ENCODE measurements around the gene HOXB4. TPM values are rescaled to one million over a fixed set of nuclear protein-coding genes. Genes with fewer than 3 reads are reported as not detected.

The HOXB4 gene
- total and polyA plus RNA-seq, 2 of the 4 experiments (the other 2 are of a cell fraction), result 2.0 to 8.5 TPM

DNA sequence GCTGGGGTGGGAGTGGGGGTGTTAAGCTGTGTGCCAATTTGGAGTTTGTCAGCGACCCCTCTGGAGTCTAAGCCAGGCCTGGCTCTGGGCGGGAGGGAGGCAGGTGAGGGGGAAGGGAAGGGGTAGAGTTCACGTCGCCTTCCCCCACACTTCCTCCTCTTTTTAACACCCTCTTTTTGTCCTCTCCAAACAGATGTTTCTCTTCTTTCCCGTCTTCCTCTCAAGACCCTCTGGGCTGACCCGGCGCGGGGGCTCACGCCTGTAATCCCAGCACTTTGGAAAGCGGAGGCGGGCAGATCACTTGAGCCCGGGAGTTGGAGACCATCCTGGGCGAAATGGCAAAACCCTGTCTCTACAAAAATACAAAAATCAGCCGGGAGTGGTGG, 50.6 kb downstream of the HOXB4 start:
- Histone ChIP-seq H3K27me3 (ENCODE audit: control insufficient read depth, insufficient read depth, low read length) (peaks cover 17% of the 10 kb centered on the region), H3K36me3 (ENCODE audit: control insufficient read depth, insufficient read depth, low read length) (no peaks in the 10 kb centered on the region), H3K9me3 (ENCODE audit: control insufficient read depth, insufficient read depth, low read length) (no peaks in the 10 kb centered on the region), H2BK5ac (ENCODE audit: low read depth, low read length, poor library complexity, severe bottlenecking) (no peak overlapping the region), H3K4me3 (ENCODE audit: insufficient read depth, low read depth, low read length) (no peak overlapping the region), H3K4me2 (ENCODE audit: low read depth, low read length) (no peak overlapping the region), H3K9ac (ENCODE audit: low read depth, low read length) (no peak overlapping the region), H4K91ac (ENCODE audit: insufficient read depth, low read depth, low read length) (no peak overlapping the region), H3K23ac (ENCODE audit: low read depth, low read length) (no peak overlapping the region), H2AFZ (replicated peaks; ENCODE audit: low read length, poor library complexity) (no peak overlapping the region), H4K20me1 (ENCODE audit: insufficient read depth, low read length) (no peaks in the 10 kb centered on the region), H2AK9ac (replicated peaks; ENCODE audit: low read depth, low read length, poor library complexity) (no peak overlapping the region), H3K56ac (ENCODE audit: extremely low read depth, insufficient read depth, low read length) (no peak overlapping the region), H3K9me1 (ENCODE audit: insufficient read depth, low read length) (no peaks in the 10 kb centered on the region), H3K18ac (ENCODE audit: low read depth, low read length) (no peak overlapping the region), H3K4ac (ENCODE audit: low read depth, low read length) (no peak overlapping the region), H2BK15ac (ENCODE audit: low read depth, low read length) (no peak overlapping the region), H4K5ac (ENCODE audit: low read depth, low read length) (no peak overlapping the region), H3K79me1 (ENCODE audit: low read depth in 1 of 2, low read length in 2 of 2) (no peaks in the 10 kb centered on the region), H4K8ac (ENCODE audit: low read depth in 2 of 2, low read length in 2 of 2) (no peak overlapping the region), H2BK120ac (ENCODE audit: low read depth, low read length) (no peak overlapping the region), H3K4me1 (ENCODE audit: control insufficient read depth, insufficient read depth, low read length) (peaks cover 7% of the 10 kb centered on the region), H2AK5ac (ENCODE audit: low read depth, low read length) (0 out of 2 replicates have a peak overlapping the region, but pooled peaks have one; percentile 37), H2BK20ac (ENCODE audit: low read depth, low read length) (no peak overlapping the region), H3K27ac (ENCODE audit: insufficient read depth, low read length) (no peak overlapping the region), H3K14ac (replicated peaks; ENCODE audit: low read depth, low read length) (no peak overlapping the region)
- CTCF ChIA-PET, result interaction anchor here (0.6 kb wide), 1 partner anchor 170 kb away, joined by 4 read pairs; no protein-coding TSS in a partner anchor
- DNase-seq (no peak), ATAC-seq (ENCODE audit: low read depth) (no peak)
- in situ Hi-C loops (cut with MboI; ENCODE audit: low sequenced_read_pairs), result no loop called here
- POLR2A ChIA-PET (ENCODE audit: unreplicated experiment), result no interaction called here
- TF ChIP-seq NFE2L2 (IDR thresholded peaks at IDR 0.05; ENCODE audit: low read depth, low read length) (no peak), FOS (IDR thresholded peaks at IDR 0.05; ENCODE audit: low read depth, low read length) (no peak), CHD1 (IDR thresholded peaks at IDR 0.05; ENCODE audit: low read depth, low read length) (no peak)
- intact Hi-C loops (cut with micrococcal nuclease), result no loop called here
- BruUV-seq (replicated peaks), result no TSS peak
- no CpG with 5 or more reads among the region's 14 CpGs for WGBS, 2 experiments (ENCODE audit: extremely low coverage in 2 of 2, insufficient read length in 1 of 2)
- dilution Hi-C loops (cut with HindIII; ENCODE audit: low sequenced_read_pairs, unreplicated experiment), result no loop called here
